ENCODE measurements around the gene GFPT2. TPM values are rescaled to one million over a fixed set of nuclear protein-coding genes. Genes with fewer than 3 reads are reported as not detected.

Gene GFPT2
- total and polyA plus RNA-seq, 2 of the 8 experiments (the other 6 are each of a cell fraction or from before 2014, with no cell fraction given) = 83.7 to 143 TPM

DNA sequence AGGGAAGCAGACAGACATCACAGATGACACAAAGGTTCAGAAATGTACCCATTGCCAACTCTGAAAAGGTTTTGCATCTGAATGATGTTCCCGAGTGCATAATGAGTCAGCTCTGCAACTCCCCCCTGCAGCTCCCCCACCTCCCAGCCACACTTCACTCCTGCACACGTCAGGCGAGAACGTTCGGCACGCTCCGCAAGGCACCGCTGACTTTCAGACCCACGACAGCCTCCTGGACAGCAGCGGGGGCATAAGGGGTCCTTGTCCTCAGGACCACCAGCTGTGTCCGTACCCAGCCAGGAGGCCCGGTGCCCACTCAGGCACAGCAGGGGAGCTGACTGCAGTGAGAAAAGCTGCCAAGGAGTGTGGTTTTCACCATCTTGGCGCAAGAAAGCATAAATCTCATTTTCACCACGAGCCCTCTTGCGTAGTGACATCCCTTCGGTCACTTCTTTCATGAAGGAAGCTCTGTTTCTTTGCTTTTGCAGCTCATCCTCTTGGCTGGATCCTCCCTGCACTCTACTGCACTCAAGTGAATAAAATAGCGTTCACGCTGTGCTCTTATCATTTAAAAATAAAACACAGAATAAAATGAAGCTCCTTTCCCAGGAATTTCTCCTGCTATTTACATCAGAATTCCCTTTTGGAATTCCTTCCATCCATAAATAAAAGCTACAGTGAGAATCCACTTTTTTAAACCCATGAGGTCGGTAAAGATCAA is 9.9 kb downstream of the GFPT2 start:
- H3K79me1 ChIP-seq (ENCODE audit: low read depth, low read length) = peaks cover 23% of the 10 kb centered on the region
- H2BK15ac ChIP-seq (ENCODE audit: low read length) = 0 out of 2 replicates have a peak overlapping the region, but pooled peaks have one; percentile 61
- peaks cover 8 to 71% of the 10 kb centered on the region in 2 experiments; a peak in 3 of 4 replicates for H3K79me2 ChIP-seq (ENCODE audit: control insufficient read depth in 1 of 2, insufficient read depth in 2 of 2, low read length in 2 of 2)
- no peak overlapping the region; the same call in 1 of the 2 replicates for H4K8ac ChIP-seq (ENCODE audit: extremely low read depth, insufficient read depth, low read length)
- peak overlapping the region in 1 of 4 experiments; percentile 46; a peak in 3 of 7 replicates for H3K9ac ChIP-seq (replicated peaks in 1 of 4; ENCODE audit: extremely low read depth in 1 of 4, low read depth in 3 of 4, low read length in 3 of 4)
- peak overlapping the region; percentile 99 for H2BK5ac ChIP-seq (ENCODE audit: low read depth, low read length)
- peaks cover 0 to 3% (median 0%) of the 10 kb centered on the region in 4 experiments; a peak in 2 of 8 replicates for H3K36me3 ChIP-seq (ENCODE audit: control insufficient read depth in 2 of 4, insufficient read depth in 4 of 4, low read length in 3 of 4)
- H2BK120ac ChIP-seq (replicated peaks; ENCODE audit: low read depth, low read length) = peak overlapping the region; percentile 17
- peak overlapping the region in 3 of 4 experiments; percentile 16 to 25 (median 20); a peak in 5 of 8 replicates for H3K4me3 ChIP-seq (ENCODE audit: extremely low read depth in 1 of 4, insufficient read depth in 2 of 4, low read depth in 3 of 4, low read length in 4 of 4)
- H3K14ac ChIP-seq (ENCODE audit: insufficient read length) = no peak overlapping the region
- H3K9me3 ChIP-seq (ENCODE audit: insufficient read depth in 2 of 2, low read depth in 1 of 2, low read length in 1 of 2) = no peaks in the 10 kb centered on the region
- no peak overlapping the region for H3K23ac ChIP-seq (ENCODE audit: insufficient read length)
- H3K4me2 ChIP-seq (ENCODE audit: insufficient read depth in 1 of 2, low read depth in 2 of 2, low read length in 2 of 2) = peak overlapping the region; percentile 73 to 81
- DNase-seq (ENCODE audit: low read depth in 1 of 2, low spot score in 2 of 2) (peak; percentile 51 to 71), FAIRE-seq (peak; percentile 88)
- POLR2A ChIA-PET (ENCODE audit: partially characterized antibody) = interaction anchor here (1.0 to 10.4 kb wide), 10 partner anchors 8 to 189 kb away, joined by 3 to 146 read pairs (median 4); partner anchors contain the start of gene GFPT2
- 7% methylated on average over 19 of the region's 19 CpGs; no CpG with 5 or more reads in 1 of the 2 experiments for WGBS, 2 experiments (ENCODE audit: extremely low coverage in 1 of 2, insufficient coverage in 1 of 2, insufficient read length in 1 of 2, insufficient replicate concordance in 2 of 2, low coverage in 1 of 2, low lambda C conversion rate in 2 of 2, missing lambda C conversion rate in 1 of 2)
- peak overlapping the region; percentile 100 for H3K18ac ChIP-seq (ENCODE audit: extremely low read depth, low read length)
- no peaks in the 10 kb centered on the region for H3K27me3 ChIP-seq (replicated peaks in 1 of 4; ENCODE audit: control insufficient read depth in 3 of 4, extremely low read depth in 1 of 4, insufficient read depth in 3 of 4, low read length in 3 of 4)
- H4K20me1 ChIP-seq (replicated peaks in 1 of 2; ENCODE audit: control insufficient read depth in 1 of 2, insufficient read depth in 2 of 2, low read length in 2 of 2) = peaks cover 3 to 6% of the 10 kb centered on the region in 2 experiments
- peak overlapping the region; percentile 77 for H2AK5ac ChIP-seq (ENCODE audit: low read depth, low read length)
- H3K4me1 ChIP-seq (replicated peaks in 1 of 4; ENCODE audit: control insufficient read depth in 3 of 4, insufficient read depth in 4 of 4, low read length in 3 of 4) = peaks cover 35 to 63% (median 45%) of the 10 kb centered on the region in 4 experiments
- H3K4ac ChIP-seq (replicated peaks; ENCODE audit: insufficient read length, low read depth, low read length) = peak overlapping the region; percentile 82
- peak overlapping the region; percentile 97 for H4K91ac ChIP-seq (replicated peaks; ENCODE audit: insufficient read length, low read length)
- CTCF ChIA-PET (ENCODE audit: partially characterized antibody) = interaction anchor here (0.6 to 4.7 kb wide), 13 partner anchors 12 to 464 kb away, joined by 3 to 30 read pairs (median 4); no protein-coding TSS in a partner anchor
- peak overlapping the region; percentile 57 for H3K56ac ChIP-seq (replicated peaks; ENCODE audit: insufficient read length, low read depth, low read length)
- H3K27ac ChIP-seq (ENCODE audit: low read depth, low read length) = peak overlapping the region; percentile 84
- peak overlapping the region; percentile 91; the same call in 1 of the 2 replicates for H2BK20ac ChIP-seq (ENCODE audit: low read length)
- H4K5ac ChIP-seq (ENCODE audit: insufficient read length, low read depth, low read length) = peak overlapping the region; percentile 92
- H2BK12ac ChIP-seq (ENCODE audit: low read depth, low read length) = peak overlapping the region; percentile 94
- H3K23me2 ChIP-seq (ENCODE audit: low read depth, low read length) = peaks cover 2% of the 10 kb centered on the region; the same call in 1 of the 2 replicates
- no peak overlapping the region for H2AFZ ChIP-seq (ENCODE audit: low read length)
- TF ChIP-seq MAFK (IDR thresholded peaks at IDR 0.05; ENCODE audit: low read depth, low read length) = no peak
- TF ChIP-seq, protein P1, sequence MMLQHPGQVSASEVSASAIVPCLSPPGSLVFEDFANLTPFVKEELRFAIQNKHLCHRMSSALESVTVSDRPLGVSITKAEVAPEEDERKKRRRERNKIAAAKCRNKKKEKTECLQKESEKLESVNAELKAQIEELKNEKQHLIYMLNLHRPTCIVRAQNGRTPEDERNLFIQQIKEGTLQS (IDR thresholded peaks at IDR 0.05; ENCODE audit: insufficient read depth, low read depth, low read length) = no peak
- TF ChIP-seq SRF (IDR thresholded peaks at IDR 0.05; ENCODE audit: low read depth, low read length) = no peak
- TF ChIP-seq POU5F1 (IDR thresholded peaks at IDR 0.05; ENCODE audit: low read depth, low read length) = 0 out of 2 replicates have a peak, but pooled peaks have one; percentile 61
- TF ChIP-seq TAF7 (optimal IDR thresholded peaks at IDR 0.05; ENCODE audit: borderline replicate concordance, low read depth, low read length) = no peak
- no peak for TF ChIP-seq BCL11A (IDR thresholded peaks at IDR 0.05; ENCODE audit: low read depth in 2 of 2, low read length in 2 of 2)
- peak; percentile 75; the same call in 1 of the 2 replicates for TF ChIP-seq TEAD4 (IDR thresholded peaks at IDR 0.05; ENCODE audit: low read depth, low read length)
- no peak for TF ChIP-seq NRF1 (IDR thresholded peaks at IDR 0.05; ENCODE audit: low read depth, low read length)
- TF ChIP-seq POLR2A (IDR thresholded peaks at IDR 0.05; ENCODE audit: control extremely low read depth in 1 of 2, low read depth in 2 of 2, low read length in 2 of 2) = peak in 1 of 2 experiments; percentile 57; a peak in 2 of 3 replicates
- TF ChIP-seq, protein P2, sequence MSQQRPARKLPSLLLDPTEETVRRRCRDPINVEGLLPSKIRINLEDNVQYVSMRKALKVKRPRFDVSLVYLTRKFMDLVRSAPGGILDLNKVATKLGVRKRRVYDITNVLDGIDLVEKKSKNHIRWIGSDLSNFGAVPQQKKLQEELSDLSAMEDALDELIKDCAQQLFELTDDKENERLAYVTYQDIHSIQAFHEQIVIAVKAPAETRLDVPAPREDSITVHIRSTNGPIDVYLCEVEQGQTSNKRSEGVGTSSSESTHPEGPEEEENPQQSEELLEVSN (IDR thresholded peaks at IDR 0.05) = 0 out of 2 replicates have a peak, but pooled peaks have one; percentile 23

Measured in H1 (cell line).